CD4-positive, alpha-beta T cell treated with Interleukin-15 for 4 hours (primary cell): ENCODE data around the gene HSFX4.
"Not testable (repeated sequence)": the region's sequence is repeated elsewhere in the genome, so short reads cannot be mapped to it uniquely, and the experiment has no call there.

ENCODE experiments used
- DNase-seq: peaks from one replicate; pipeline ENCODE4 v3.0.0-alpha.2; 2020; ENCODE audit warnings: low spot score

HSFX4 gene

DNA sequence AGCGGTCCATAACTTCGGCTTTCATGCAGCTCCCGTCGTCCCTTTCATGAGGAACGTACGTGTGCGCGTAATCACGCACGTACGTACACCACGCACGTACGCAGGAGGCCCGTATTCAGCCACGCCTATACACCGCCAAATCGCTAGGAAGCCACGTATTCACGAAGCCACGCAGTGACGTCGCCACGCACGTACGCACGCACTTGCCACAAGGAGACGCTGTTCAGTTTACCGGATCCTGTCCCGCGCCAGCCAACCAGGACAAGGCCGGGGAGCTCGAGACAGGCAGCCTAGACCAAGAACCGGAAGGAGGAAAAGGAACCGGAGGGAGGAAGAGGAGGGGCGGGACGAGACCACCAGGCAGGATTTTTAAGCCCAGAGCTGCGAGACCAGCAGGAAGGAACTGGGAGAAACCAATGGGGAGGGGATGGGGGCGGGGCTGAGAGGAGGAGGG is 9.1 kb downstream of the HSFX4 start, which contains the start of gene EOLA2:
EOLA2 (minus strand) TSS at position 65 of the 454 bp plus-strand sequence. CDS start 4,617 bp downstream, outside the sequence.
- peak; percentile 93 for DNase-seq

DNA sequence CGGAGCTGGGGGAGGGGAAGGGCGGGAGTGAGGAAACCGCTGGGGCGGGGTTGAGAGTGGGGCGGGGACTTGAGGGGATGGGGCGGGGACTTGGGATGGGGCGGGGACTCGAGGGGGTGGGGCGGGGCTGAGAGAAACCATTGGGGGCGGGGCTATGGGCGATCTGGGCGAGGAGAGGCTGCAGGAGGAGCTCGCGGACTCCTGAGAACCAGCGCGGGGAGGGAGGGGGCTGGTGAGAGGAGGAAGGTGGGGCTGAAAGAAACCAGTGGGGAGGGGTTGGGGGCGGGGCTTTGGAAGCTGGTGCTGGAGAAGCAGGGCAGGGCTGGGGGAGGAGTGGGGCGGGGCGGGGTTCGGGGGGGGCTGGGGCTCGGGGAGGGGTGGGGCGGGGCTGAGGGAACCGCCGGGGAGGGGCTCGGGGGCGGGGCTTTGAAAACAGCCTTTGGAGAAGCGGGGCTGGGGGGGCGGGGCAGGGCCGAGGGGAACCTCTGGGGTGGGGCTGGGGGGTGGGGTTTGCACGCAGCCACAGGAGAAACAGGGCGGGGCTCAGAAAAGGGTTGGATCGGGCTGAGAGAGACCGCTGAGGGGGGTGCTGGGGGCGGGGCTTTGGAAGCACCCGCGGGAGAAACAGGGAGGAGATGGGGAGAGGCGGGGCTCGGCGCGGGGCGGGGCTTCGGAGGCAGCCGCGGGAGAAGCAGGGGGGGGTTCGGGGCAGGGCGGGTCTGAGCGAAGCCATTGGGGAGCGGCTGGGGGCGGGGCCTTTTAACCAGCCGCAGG is 9.7 kb downstream of the HSFX4 start:
- peak; percentile 88 for DNase-seq

GRCh38 chrX:149939655-149939904 is 10.2 kb downstream of the HSFX4 start:
- DNase-seq: no peak

DNA sequence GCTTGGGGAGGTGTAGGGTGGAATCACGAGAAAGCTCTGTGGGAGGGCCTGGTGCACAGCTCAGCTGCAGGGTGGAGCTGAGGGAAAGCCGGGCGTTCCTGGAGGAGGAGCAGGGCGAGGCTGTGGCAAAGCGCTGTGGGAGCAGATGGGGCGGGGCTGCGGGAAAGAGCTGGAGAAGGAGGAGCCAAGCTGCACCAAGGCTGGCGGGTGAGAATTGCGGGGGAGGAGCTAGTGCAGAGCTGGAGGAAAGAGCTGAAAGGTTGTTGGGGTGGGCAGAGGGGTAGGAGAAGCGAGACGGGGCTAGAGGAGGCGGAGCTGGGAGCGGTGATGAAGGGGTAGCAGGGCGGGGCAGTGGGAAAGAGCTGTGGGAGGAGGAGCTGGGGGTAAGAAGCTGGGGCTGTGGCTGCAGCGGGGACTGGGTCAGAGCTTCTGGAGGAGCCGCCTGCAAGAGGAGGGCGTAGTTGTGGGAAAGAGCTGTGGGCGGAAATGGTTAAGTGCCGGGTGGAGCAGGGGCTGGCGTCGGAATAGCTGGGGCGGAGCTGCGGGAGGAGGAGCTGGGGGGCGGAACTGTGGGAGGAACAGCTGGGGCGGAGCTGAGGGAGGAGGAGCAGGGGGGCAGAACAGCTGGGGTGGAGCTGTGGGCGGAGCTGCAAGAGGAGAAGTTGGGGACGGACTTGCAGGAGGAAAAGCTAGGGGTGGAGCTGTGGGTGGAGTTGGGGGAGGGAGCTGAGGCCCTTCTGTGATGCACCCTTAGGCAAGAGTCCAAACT is 10.7 kb downstream of the HSFX4 start:
- DNase-seq: peak; percentile 93

- DNase-seq: not testable (repeated sequence)
Measured at GRCh38 chrX:149940674-149941024, 11.3 kb downstream of the HSFX4 start.

GRCh38 chrX:149945087-149945670 is 15.8 kb downstream of the HSFX4 start:
- DNase-seq: not testable (repeated sequence)

- not testable (repeated sequence) for DNase-seq
Measured at GRCh38 chrX:149945820-149946219, 16.4 kb downstream of the HSFX4 start.

GRCh38 chrX:149946932-149947331 is 17.6 kb downstream of the HSFX4 start:
- not testable (repeated sequence) for DNase-seq

- DNase-seq: no peak
Measured at GRCh38 chrX:149948016-149948415, 18.6 kb downstream of the HSFX4 start.

DNA sequence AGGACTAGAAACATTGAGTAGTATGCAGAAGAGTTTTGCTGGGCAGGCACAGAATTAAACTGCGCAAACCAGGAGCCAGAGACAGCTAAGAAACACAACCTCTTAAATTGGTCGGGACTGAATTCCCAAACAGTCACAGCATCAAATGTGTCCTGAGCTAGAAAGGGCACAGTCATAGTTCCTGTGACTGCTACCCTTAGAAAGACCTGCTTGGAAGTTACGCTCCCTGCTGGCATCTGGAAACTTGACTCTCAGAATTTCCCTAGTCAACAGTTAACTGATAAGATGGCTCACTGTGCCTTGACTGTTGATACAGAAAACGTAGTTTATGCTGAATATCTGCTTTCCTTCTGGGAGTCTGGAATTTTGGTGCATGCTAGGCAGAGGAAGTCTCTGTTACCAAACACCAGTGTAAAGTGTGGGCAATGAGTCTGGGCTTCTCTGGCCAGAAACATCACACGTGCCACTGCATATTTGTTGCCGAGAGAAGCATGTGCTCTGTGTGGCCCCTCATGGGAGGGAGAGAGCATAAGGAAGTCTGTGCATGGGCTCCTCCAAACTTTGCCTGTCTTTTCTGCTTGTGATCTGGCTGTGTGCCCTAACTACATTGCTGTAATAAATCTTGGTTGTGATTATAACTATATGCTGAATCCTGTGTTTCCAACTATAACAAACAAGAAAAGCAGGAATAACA is 20.5 kb downstream of the HSFX4 start:
- no peak for DNase-seq

DNA sequence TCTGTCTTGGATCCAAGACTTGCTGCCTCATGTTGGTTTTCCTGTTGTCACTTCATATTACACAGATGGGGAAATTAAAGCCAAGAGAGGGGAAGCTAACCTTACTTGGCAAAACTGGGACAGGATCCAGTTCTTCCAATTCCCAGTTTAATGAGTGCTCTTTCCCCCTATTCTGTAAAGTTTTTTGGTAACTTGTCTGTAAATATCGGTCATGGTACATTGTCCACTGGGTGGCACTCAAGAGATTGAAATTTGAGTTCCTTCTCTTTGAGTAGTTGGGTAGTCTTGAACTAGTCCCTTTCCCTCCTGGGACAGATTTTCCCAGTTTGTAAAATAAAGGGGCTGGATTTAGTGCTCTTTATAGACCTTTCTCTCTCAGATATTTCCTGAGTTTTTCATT is 21.3 kb downstream of the HSFX4 start:
- no peak for DNase-seq

DNA sequence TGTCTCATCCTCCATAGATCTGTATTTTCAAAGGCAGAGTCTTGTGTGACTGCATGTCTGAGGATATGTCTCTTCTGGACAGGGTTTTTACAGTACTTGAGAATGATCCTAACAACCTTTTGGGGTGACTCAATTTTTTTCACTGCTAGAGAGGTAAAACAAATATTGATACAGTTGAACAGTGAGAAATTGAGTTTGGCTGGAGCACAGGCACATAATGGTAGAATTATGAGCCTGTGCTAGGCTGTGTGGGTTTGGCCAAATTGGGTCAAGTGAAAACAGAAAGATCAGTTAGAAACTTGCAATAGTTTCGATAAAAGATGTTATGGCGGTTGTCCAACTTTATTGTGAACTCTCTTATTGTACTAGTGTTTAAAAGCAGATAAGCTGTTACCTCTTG is 32.2 kb downstream of the HSFX4 start:
- DNase-seq: no peak

DNA sequence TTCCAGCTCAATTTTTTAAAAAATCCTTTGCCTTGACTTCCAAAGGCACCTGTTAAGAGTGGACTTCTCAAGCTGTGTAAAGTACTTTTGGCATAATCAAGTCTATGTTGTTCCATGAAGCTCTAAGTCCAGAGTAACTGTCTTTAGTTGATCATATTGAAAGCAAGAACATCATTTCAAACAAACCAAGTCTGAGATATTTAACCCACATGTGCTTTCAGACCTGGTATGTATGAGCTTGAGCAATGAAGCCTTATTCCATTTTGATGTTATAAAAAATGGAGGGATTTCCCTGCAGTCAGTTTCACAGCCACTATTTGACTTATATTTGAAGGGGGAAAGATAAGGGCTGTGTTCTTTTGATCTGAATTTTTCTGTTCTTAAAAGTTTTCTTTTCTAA is 32.6 kb downstream of the HSFX4 start:
- no peak for DNase-seq

DNA sequence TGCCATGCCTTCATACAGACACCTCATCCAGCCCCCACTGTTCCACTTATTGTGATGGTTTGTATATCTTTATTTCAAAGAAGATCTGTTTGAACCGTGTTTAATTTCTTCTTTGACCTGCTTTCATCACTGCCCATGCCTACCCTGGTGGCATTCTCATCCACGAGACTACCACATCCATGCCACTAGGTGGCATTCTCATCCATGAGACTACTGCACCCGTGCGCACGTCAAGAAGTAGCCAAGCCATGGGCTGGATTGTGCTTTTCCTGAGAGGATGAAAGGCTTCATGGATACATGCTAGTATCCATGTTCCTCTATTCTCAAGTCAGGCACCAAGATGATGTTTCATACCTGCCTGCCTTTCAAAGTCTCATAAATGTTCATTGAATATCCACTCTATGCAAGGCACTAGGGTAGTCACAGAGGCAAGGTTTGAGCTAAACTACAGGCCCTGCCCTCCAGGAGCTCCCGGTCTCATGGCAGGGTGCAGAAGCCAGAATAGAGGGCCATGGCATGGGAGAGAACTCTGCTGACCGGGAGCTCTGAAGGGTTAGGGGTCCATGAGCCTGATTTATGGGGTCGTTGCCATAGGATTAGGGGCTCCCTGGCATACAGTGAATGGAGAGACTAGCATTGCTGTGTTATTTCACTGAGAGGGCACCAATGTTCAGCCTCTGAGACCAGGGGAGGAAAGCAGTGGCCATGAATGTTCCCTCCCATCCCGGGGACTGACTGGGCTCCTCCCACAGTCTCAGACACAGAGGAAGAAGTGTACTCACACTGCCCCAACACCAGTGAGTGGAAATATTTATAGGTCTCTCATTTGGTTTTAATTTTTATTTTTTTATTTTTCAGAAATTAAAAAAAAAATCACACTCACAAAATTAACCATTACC is 33.7 kb downstream of the HSFX4 start:
- peak; percentile 5 for DNase-seq

- no peak for DNase-seq
Measured at GRCh38 chrX:149979126-149979644, 49.8 kb downstream of the HSFX4 start.
